Erythroblast (primary cell): Measurements from ENCODE around the gene CDK2AP2.
"Not testable (repeated sequence)": the region's sequence is repeated elsewhere in the genome, so short reads cannot be mapped to it uniquely, and the experiment has no call there.

ENCODE experiments used
- DNase-seq, 2 experiments: peaks; one replicate each; lab custom pipeline; 2025; lab: John Stamatoyannopoulos, UW
- GATA1 ChIP-seq: IDR thresholded peaks from 2 replicates; pipeline ENCODE4 v1.6.1; 2011; ENCODE audit warnings: low read depth, mild to moderate bottlenecking, control low read depth, low read length, moderate library complexity
- POLR2A ChIP-seq: IDR thresholded peaks from 2 replicates; pipeline ENCODE4 v1.6.1; 2011; ENCODE audit warnings: mild to moderate bottlenecking, low read length

Gene CDK2AP2

GRCh38 chr11:67519726-67520125, 11.8 kb upstream of the CDK2AP2 start:
- TF ChIP-seq POLR2A (no peak), GATA1 (no peak)
- no peak for DNase-seq

DNA sequence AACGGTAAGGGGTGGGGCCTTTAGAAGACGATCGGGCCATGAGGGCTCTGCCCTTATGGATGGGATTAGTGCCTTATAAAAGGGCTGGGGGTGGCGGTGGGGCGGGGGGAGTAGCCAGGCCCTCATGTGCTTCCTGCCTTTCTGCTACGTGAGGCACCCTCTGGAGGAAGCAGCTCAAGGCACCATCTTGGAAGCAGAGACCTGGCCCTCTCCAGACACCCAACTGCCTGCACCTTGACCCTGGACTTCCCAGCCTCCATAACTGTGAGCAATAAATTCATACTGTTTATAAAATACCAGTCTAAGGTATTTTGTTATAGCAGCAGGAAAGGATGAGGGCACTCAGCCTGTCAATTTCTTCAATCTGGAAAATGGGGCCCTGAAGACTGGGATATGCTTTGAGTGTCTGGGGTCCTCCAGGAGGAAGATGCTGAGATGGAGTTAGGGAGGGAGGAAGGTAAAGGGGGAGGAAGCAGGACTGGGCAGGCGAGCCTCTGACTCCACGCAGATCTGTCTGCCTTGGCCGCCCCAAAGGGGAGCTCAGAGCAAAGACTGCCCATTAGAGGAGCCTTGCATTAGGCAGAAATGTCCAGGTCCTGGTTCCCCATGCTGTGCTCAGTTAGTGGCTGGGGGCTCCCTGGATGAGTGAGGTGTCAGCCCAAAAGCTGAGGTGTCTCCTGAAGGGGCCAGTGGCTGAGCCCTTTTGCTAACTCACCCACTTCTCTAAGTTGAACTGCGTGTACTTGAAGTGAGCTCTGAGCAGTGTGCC, 10.0 kb upstream of the CDK2AP2 start:
- DNase-seq, result no peak
- no peak for TF ChIP-seq GATA1
- no peak for TF ChIP-seq POLR2A

DNA sequence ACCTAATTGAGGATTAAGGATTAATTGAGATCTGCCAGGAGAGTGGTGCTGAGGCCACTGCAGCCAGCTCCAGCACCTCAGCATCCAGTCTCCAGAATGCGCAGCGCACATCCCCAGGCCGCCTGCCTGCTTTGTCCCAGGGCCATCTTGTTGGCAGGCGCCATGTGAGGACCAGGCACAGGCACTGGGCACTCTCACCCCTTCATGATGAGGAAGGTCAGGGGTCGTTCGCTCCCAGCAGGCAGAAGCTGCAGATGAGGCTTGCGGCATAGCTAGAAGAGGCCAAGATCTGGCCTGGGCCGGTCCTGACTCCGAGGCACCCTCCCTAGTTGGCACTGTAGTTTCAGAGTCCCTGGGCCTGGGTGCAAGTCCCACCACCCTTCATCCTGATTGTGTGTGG, 8.8 kb upstream of the CDK2AP2 start:
- TF ChIP-seq POLR2A (no peak), GATA1 (no peak)
- no peak for DNase-seq

- no peak for DNase-seq
- TF ChIP-seq POLR2A (no peak), GATA1 (no peak)
These were observed 6.2 kb upstream of the CDK2AP2 start for GRCh38 chr11:67514116-67514515.

- DNase-seq, result not testable (repeated sequence)
These were observed 3.6 kb upstream of the CDK2AP2 start for GRCh38 chr11:67511558-67511957.

- DNase-seq, result no peak
- no peak for TF ChIP-seq POLR2A
- no peak for TF ChIP-seq GATA1
These were observed 2.0 kb upstream of the CDK2AP2 start for GRCh38 chr11:67510023-67510345.

GRCh38 chr11:67508486-67509121, 642 bp upstream of the CDK2AP2 start:
- peak; percentile 96 to 98 for DNase-seq
- TF ChIP-seq GATA1, result no peak
- peak; percentile 77 for TF ChIP-seq POLR2A

GRCh38 chr11:67507242-67507863, 609 bp downstream of the CDK2AP2 start:
- TF ChIP-seq GATA1, result no peak
- TF ChIP-seq POLR2A, result no peak
- no peak for DNase-seq

- TF ChIP-seq GATA1, result no peak
- TF ChIP-seq POLR2A, result no peak
- no peak for DNase-seq
These were observed 1.4 kb downstream of the CDK2AP2 start for GRCh38 chr11:67506426-67507051.

GRCh38 chr11:67505605-67506396, 2.2 kb downstream of the CDK2AP2 start:
- DNase-seq, result peak; percentile 85 to 91
- TF ChIP-seq POLR2A (peak; percentile 28), GATA1 (no peak)

- no peak for TF ChIP-seq POLR2A
- no peak for TF ChIP-seq GATA1
These were observed 2.9 kb downstream of the CDK2AP2 start, which contains the start of gene PITPNM1 for GRCh38 chr11:67504950-67505581. PITPNM1 (minus strand) TSS chr11:67505363; CDS start chr11:67504180, 1,183 bp downstream.

DNA sequence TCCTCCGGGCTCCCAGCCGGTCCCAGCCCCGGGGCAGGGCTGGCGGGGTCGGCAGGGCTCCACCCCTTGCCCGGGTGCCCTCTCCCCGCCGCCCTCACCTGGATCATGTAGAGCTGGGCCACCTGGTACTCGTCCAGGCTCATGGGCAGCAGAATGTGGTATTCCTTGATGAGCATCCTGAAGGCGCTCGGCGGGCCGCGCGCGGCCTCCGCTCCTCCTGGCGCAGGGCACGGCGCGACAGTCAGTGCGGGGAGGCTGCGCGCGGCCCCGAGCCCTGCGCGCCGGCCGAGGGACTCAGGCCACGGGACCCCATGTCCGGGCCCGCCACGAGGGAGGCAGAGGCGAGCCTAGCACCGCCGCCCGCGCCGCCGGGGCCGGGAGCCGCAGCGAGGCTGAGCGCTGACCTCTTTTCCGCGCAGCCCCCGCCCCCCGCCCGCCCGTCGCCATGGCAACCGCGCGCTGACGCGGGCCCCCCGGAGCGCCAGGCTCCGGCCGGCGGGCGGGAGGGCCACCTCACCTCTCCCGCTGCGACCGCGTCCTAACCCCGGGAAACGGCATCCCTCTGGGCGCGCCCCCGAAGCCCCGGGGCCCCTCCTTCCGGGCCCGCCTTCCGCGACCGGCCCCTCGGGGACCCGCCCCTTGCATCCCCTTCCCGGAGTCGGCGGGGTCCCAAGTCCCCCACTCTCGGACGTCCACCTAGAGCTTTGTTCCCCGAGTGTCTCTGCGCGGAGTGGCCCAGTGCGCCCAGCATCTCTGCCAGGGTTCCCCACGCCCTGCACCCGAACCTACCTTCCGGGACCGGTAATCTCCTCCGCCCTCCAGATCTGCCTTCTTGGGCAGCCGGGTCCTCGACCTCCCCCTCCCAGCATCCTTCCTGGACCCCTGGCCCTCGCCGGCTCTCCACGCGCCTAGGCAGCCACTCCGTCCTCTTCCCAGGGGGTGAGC, 3.7 kb downstream of the CDK2AP2 start:
- TF ChIP-seq POLR2A, result no peak
- TF ChIP-seq GATA1, result no peak
- DNase-seq, result no peak

More at GRCh38 chr11:67504950-67505581, 2.9 kb downstream of the CDK2AP2 start, which contains the start of gene PITPNM1:
- DNase-seq, result peak; percentile 42 to 50
